SIG-M5 (cell line): ENCODE results near the gene ACLY.

Experiments used
- DNase-seq: peaks from one replicate; lab custom pipeline; 2025; lab: John Stamatoyannopoulos, UW

The ACLY gene

GRCh38 chr17:41918314-41919164 is at the start of gene ACLY:
Gene ACLY, minus strand, starts transcription at chr17:41918951. Its CDS starts 5,078 bp downstream, at chr17:41913873.
- DNase-seq = peak; percentile 78

- no peak for DNase-seq
Observed at GRCh38 chr17:41967921-41968578, 49.3 kb upstream of the ACLY start.

GRCh38 chr17:41967141-41967920 is 48.6 kb upstream of the ACLY start:
- no peak for DNase-seq

GRCh38 chr17:41966463-41967140 is 47.9 kb upstream of the ACLY start, which contains the start of gene CNP:
Gene CNP, plus strand, starts transcription at chr17:41966795. Its CDS starts 90 bp downstream, at chr17:41966885.
- peak; percentile 24 for DNase-seq

GRCh38 chr17:41965694-41966462 is 47.1 kb upstream of the ACLY start:
- DNase-seq = no peak

- DNase-seq = no peak
Observed at GRCh38 chr17:41962768-41963434, 44.1 kb upstream of the ACLY start.

GRCh38 chr17:41962111-41962510 is 43.4 kb upstream of the ACLY start:
- no peak for DNase-seq

- DNase-seq = no peak
Observed at GRCh38 chr17:41959336-41960095, 40.8 kb upstream of the ACLY start.

GRCh38 chr17:41959030-41959335 is 40.2 kb upstream of the ACLY start:
- no peak for DNase-seq

GRCh38 chr17:41957869-41958439 is 39.2 kb upstream of the ACLY start:
- DNase-seq = no peak

GRCh38 chr17:41957031-41957868 is 38.5 kb upstream of the ACLY start:
- DNase-seq = no peak

GRCh38 chr17:41956522-41956921 is 37.8 kb upstream of the ACLY start:
- DNase-seq = no peak

- no peak for DNase-seq
Observed at GRCh38 chr17:41948762-41949460, 30.2 kb upstream of the ACLY start.

GRCh38 chr17:41944943-41945342 is 26.2 kb upstream of the ACLY start:
- DNase-seq = no peak

- no peak for DNase-seq
Observed at GRCh38 chr17:41943492-41943891, 24.7 kb upstream of the ACLY start.

- no peak for DNase-seq
Observed at GRCh38 chr17:41942626-41943373, 24.0 kb upstream of the ACLY start.

- DNase-seq = no peak
Observed at GRCh38 chr17:41941168-41941567, 22.4 kb upstream of the ACLY start.
